ENCODE measurements around the gene CKAP2.
"Not testable (repeated sequence)": the region's sequence is repeated elsewhere in the genome, so short reads cannot be mapped to it uniquely, and the experiment has no call there.

Gene CKAP2

GRCh38 chr13:52454820-52455676, at the start of gene CKAP2:
Gene CKAP2, plus strand, starts transcription at chr13:52455478. Its CDS starts 79 bp downstream, at chr13:52455557.
- DNase-seq (ENCODE audit: low read depth), result peak; percentile 90

GRCh38 chr13:52405767-52406494, 49.3 kb upstream of the CKAP2 start, which contains the start of gene THSD1:
Gene THSD1, minus strand, starts transcription at chr13:52406172. Its CDS starts 3,572 bp downstream, at chr13:52402600.
- DNase-seq (ENCODE audit: low read depth), result no peak

- no peak for DNase-seq (ENCODE audit: low read depth)
Observed at GRCh38 chr13:52406629-52407028, 48.6 kb upstream of the CKAP2 start.

- not testable (repeated sequence) for DNase-seq (ENCODE audit: low read depth)
Observed at GRCh38 chr13:52407436-52407835, 47.8 kb upstream of the CKAP2 start.

- DNase-seq (ENCODE audit: low read depth), result not testable (repeated sequence)
Observed at GRCh38 chr13:52408071-52408658, 47.1 kb upstream of the CKAP2 start.

GRCh38 chr13:52411629-52412028, 43.6 kb upstream of the CKAP2 start:
- no peak for DNase-seq (ENCODE audit: low read depth)

GRCh38 chr13:52412128-52412527, 43.1 kb upstream of the CKAP2 start:
- no peak for DNase-seq (ENCODE audit: low read depth)

- DNase-seq (ENCODE audit: low read depth), result no peak
Observed at GRCh38 chr13:52414051-52414450, 41.2 kb upstream of the CKAP2 start.

- no peak for DNase-seq (ENCODE audit: low read depth)
Observed at GRCh38 chr13:52414963-52415362, 40.3 kb upstream of the CKAP2 start.

GRCh38 chr13:52419080-52419479, 36.2 kb upstream of the CKAP2 start:
- DNase-seq (ENCODE audit: low read depth), result no peak

GRCh38 chr13:52421216-52421615, 34.1 kb upstream of the CKAP2 start:
- no peak for DNase-seq (ENCODE audit: low read depth)

- DNase-seq (ENCODE audit: low read depth), result no peak
Observed at GRCh38 chr13:52428295-52428694, 27.0 kb upstream of the CKAP2 start.

GRCh38 chr13:52432456-52432855, 22.8 kb upstream of the CKAP2 start:
- DNase-seq (ENCODE audit: low read depth), result no peak

GRCh38 chr13:52446265-52446664, 9.0 kb upstream of the CKAP2 start:
- no peak for DNase-seq (ENCODE audit: low read depth)

- no peak for DNase-seq (ENCODE audit: low read depth)
Observed at GRCh38 chr13:52447354-52447753, 7.9 kb upstream of the CKAP2 start.

GRCh38 chr13:52447815-52448552, 7.3 kb upstream of the CKAP2 start:
- DNase-seq (ENCODE audit: low read depth), result no peak

GRCh38 chr13:52449331-52450011, 5.8 kb upstream of the CKAP2 start:
- no peak for DNase-seq (ENCODE audit: low read depth)

- peak; percentile 91 for DNase-seq (ENCODE audit: low read depth)
Observed at GRCh38 chr13:52450012-52450792, 5.1 kb upstream of the CKAP2 start, which contains the start of gene VPS36. Gene VPS36, minus strand, starts transcription at chr13:52450634. Its CDS starts 40 bp downstream, at chr13:52450594.

GRCh38 chr13:52450793-52451116, 4.5 kb upstream of the CKAP2 start:
- DNase-seq (ENCODE audit: low read depth), result no peak

- DNase-seq (ENCODE audit: low read depth), result no peak
Observed at GRCh38 chr13:52451135-52451804, 4.0 kb upstream of the CKAP2 start.
